HFFc6 (cell line): ENCODE measurements around the gene GOLIM4. TPM values are rescaled to one million over a fixed set of nuclear protein-coding genes. Genes with fewer than 3 reads are reported as not detected.

Experiments
- DNase-seq: peaks from one replicate; pipeline ENCODE4 v3.0.0-alpha.2; 2018
- H3K27ac Mint-ChIP-seq: 2 replicates; pipeline ENCODE4 v1.8.0; 2020; ENCODE audit warnings: mild to moderate bottlenecking, mixed read lengths
- H3K27me3 Mint-ChIP-seq: 2 replicates; pipeline ENCODE4 v1.8.0; 2021; ENCODE audit warnings: mild to moderate bottlenecking, moderate library complexity, mixed read lengths; ENCODE audit not compliant: insufficient read depth
- H3K36me3 Mint-ChIP-seq: 2 replicates; pipeline ENCODE4 v1.8.0; 2021; ENCODE audit warnings: low read depth, mixed read lengths
- H3K4me1 Mint-ChIP-seq: 2 replicates; pipeline ENCODE4 v1.8.0; 2020; ENCODE audit warnings: low read depth, mixed read lengths
- H3K4me3 Mint-ChIP-seq: 2 replicates; pipeline ENCODE4 v1.8.0; 2020; ENCODE audit warnings: mild to moderate bottlenecking, moderate library complexity, mixed read lengths
- H3K9me3 Mint-ChIP-seq: 2 replicates; pipeline ENCODE4 v1.8.0; 2020; ENCODE audit warnings: mild to moderate bottlenecking, mixed read lengths
- total RNA-seq, 6 experiments: library from RNA; stranded (reverse); fragmentation: NEBNext Ultra II Directional; extraction: Animal tissue kit (Norgen Biotek cat#: 25700); gene quantifications; 2 replicates in 1 of 6; 3 replicates in 5 of 6; pipeline ENCODE4 v1.2.3, GENCODE V29; 2021
- TF ChIP-seq, protein P1 (sequence below): fragments of 200-600 bp; sonication (generic); IDR thresholded peaks from 2 replicates; pipeline ENCODE4 v1.5.0; 2021; ENCODE audit warnings: antibody characterized with exemption, mild to moderate bottlenecking

Gene GOLIM4
- total RNA-seq, 6 experiments from 2014 or later: 99.8 to 141 (median 130) TPM

DNA sequence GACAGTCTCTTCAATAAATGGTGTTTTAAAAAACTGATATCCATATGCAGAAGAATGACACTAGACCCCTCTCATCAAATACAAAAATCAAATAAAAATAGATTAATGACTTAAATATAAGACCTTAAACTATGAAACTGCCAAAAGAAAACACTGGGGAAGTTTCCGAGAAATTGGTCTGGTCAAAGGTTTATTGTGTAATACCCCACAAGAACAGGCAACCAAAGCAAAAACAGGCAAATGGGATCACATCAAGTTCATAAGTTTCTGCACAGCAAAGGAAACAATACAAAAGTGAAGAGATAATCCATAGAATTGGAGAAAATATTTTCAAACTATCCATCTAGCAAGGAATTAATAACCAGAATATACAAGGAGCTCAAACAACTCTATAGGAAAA lies 126.2 kb downstream of the GOLIM4 start:
- TF ChIP-seq, protein P1, sequence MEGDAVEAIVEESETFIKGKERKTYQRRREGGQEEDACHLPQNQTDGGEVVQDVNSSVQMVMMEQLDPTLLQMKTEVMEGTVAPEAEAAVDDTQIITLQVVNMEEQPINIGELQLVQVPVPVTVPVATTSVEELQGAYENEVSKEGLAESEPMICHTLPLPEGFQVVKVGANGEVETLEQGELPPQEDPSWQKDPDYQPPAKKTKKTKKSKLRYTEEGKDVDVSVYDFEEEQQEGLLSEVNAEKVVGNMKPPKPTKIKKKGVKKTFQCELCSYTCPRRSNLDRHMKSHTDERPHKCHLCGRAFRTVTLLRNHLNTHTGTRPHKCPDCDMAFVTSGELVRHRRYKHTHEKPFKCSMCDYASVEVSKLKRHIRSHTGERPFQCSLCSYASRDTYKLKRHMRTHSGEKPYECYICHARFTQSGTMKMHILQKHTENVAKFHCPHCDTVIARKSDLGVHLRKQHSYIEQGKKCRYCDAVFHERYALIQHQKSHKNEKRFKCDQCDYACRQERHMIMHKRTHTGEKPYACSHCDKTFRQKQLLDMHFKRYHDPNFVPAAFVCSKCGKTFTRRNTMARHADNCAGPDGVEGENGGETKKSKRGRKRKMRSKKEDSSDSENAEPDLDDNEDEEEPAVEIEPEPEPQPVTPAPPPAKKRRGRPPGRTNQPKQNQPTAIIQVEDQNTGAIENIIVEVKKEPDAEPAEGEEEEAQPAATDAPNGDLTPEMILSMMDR: no peak
- H3K4me1 Mint-ChIP-seq: no peaks in the 10 kb centered on the region
- H3K27ac Mint-ChIP-seq: no peak overlapping the region
- H3K36me3 Mint-ChIP-seq: no peaks in the 10 kb centered on the region
- no peak for DNase-seq
- no peaks in the 10 kb centered on the region; the same call in 1 of the 2 replicates for H3K27me3 Mint-ChIP-seq
- H3K4me3 Mint-ChIP-seq: no peak overlapping the region
- H3K9me3 Mint-ChIP-seq: no peaks in the 10 kb centered on the region

DNA sequence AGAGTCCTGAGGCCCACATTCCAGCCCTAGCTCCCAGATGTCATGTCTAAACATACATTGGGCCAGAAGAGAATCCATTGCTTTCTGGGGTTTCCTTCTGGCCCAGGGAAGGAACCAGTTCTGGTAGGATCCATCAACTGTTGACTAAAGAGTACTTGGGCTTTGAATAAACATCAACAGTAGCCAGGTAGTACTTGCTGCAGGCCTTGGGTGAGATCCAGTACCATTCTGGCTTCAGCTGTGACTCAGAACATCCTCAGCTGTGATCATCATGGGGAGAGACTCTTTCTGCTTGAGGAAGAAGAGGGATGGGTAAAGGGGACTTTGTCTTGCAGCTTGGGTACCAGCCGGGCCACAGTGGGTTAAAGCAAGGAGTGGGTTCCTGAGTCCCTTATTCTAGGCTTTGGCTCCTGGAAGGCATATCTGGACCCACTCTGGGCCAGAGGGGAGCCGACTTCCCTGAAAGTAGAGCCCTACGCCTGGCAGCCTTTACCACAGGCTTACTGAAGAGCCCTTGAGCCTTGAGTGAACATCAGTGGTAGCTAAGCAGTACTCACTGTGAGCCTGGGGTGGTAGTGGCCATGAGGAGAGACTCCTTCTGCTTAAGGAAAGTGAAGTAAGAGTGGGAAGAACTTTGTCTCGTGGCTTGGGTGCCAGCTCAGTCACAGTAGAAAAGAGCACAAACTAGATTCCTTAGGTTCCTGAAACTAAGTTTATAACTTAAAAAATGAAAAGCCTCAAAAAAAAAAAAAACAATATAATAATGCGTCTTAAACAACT lies 128.3 kb downstream of the GOLIM4 start:
- Mint-ChIP-seq H3K27ac (no peak overlapping the region), H3K36me3 (no peaks in the 10 kb centered on the region), H3K4me1 (no peaks in the 10 kb centered on the region), H3K27me3 (no peaks in the 10 kb centered on the region), H3K4me3 (no peak overlapping the region), H3K9me3 (no peaks in the 10 kb centered on the region)
- TF ChIP-seq, protein P1: no peak
- no peak for DNase-seq
